ENCODE data around the gene FSD1L.
A peak's percentile ranks its signal among the peaks of the same experiment; 100 is the strongest.

Gene FSD1L

DNA sequence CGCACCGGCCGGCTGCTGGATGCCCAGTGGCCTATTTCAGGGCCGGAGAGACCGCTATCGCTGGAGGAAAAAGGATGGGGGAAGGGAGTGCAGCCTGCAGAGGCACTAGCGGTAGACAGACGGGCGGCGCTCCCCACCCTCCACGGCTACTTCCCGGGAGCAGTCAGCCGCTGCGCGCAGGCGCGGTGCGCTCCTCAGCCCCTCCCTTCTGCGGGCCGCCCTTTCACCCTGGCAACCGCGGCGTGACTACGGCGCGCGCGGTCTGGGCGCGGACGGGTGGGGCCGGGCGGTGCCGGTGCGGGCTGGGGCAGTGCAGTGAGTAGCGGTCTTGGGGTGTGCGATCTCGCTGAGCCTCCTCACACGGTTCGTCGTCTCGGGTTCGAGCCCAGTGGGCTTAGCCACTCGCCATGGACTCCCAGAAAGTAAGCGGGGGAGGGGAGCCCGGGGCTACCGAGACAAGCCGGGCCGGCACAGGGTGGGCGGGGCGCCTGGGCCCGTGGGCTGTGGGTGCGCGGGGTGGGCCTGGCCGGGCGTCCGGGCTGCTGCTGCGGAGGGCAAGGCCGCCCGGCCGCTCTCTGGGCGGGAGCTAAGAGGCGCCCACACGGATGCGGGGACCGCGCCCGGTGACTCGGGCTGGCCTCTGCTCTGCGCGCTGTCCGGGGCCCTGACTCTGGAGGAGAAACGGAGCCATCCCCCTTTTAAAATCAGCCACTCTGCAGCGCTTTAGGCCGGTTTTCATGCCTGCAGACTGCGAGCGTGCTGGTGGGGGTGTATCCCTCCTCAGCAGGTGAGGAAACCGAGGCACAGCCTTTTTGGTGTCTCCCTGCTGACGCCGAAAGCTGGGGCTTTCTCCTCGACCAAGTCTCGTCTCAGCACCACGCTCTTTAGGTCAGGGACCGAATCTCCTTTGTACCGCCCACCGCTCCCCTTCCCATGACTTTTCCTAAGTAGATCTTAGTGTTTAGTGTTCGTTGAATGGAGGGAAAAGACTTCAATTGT, at the start of gene FSD1L:
TSS of gene FSD1L (plus strand) at position 221 of the 999 bp plus-strand sequence. CDS start at position 408, 187 bp downstream.
- DNase-seq (ENCODE audit: extremely low read depth, low read depth), result peak; percentile 64
- peak within 1 kb of the TSS; percentile 73 for H3K4me3 ChIP-seq (replicated peaks; ENCODE audit: low read depth, low read length)
- TF ChIP-seq CTCF (IDR thresholded peaks at IDR 0.05; ENCODE audit: low read depth, low read length, missing control alignments), result no peak

DNA sequence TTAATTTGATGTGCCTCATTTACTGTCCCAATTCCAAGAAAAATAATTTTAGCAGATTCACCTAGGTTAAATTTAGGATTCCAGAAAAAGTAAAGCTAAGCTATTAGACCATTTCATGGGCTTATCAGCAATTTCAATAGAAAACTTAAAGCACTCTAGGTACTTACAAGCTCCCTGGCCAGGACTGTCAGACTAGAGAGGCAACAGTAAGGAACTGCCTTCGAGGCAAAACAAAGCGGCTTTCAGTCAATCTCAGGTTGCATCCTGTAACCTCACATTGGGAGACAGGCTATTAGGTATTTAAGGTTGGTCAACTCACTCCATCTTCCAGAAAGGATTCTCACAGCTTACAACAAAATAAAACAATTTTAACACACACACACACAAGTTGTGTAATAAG, 48.7 kb upstream of the FSD1L start:
- no peak for DNase-seq (ENCODE audit: extremely low read depth, low read depth)
- H3K4me3 ChIP-seq (replicated peaks; ENCODE audit: low read depth, low read length), result no peak overlapping the region
- no peak for TF ChIP-seq CTCF (IDR thresholded peaks at IDR 0.05; ENCODE audit: low read depth, low read length, missing control alignments)

DNA sequence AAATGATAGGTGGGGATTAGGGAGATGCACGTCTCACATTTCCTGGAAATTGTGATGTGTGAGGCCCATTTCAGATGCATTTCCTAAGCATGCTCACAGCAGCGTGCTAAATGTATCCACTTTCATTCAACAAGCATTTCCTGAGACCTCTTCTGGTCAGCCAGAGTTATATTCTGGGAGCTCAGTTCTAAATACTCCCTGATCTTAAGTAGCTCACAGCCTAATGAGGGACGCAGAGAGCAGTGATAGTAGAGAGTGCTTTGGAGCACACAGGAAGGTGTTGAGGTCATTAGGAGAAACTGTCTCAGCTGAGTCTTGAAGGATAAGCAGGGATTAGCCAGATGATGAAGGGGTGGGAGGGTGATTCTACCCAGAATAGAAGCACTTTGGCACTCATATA, 46.2 kb upstream of the FSD1L start:
- DNase-seq (ENCODE audit: extremely low read depth, low read depth), result no peak

DNA sequence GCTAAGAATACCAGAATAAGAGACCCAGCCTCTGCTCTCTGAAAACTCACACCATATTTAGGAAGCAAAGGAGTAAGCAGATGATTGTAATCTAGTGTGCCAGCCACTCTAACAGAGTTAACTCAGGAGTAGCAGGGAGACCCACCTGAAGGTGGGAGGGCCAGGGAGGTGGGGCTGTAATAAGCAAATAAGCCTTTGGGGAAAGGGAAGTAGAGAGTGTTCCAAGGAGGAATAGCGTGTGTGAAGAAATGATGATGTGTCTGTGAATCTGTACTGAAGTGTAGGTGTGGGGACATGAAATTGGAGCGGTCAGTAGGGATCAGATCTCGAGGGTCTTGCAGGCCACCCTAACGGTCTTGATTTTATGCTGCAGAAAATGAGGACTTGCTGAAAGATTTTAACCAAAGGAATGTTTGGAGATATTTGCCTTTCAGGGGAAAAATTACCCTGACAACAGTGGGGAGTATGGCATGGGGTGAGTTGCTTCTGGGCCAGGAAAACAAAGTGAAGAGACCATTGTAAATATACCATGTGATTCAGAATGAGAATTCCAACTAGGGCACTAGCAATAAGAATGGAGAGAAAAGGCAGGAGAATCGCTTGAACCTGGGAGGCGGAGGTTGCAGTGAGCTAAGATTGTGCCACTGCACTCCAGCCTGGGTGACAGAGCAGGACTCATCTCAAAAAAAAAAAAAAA, 44.1 kb upstream of the FSD1L start:
- H3K4me3 ChIP-seq (replicated peaks; ENCODE audit: low read depth, low read length), result no peak overlapping the region
- no peak for TF ChIP-seq CTCF (IDR thresholded peaks at IDR 0.05; ENCODE audit: low read depth, low read length, missing control alignments)

More for the DNA sequence above, 46.2 kb upstream of the FSD1L start:
- H3K4me3 ChIP-seq (replicated peaks; ENCODE audit: low read depth, low read length), result no peak overlapping the region
- peak; percentile 5 for TF ChIP-seq CTCF (IDR thresholded peaks at IDR 0.05; ENCODE audit: low read depth, low read length, missing control alignments)

DNA sequence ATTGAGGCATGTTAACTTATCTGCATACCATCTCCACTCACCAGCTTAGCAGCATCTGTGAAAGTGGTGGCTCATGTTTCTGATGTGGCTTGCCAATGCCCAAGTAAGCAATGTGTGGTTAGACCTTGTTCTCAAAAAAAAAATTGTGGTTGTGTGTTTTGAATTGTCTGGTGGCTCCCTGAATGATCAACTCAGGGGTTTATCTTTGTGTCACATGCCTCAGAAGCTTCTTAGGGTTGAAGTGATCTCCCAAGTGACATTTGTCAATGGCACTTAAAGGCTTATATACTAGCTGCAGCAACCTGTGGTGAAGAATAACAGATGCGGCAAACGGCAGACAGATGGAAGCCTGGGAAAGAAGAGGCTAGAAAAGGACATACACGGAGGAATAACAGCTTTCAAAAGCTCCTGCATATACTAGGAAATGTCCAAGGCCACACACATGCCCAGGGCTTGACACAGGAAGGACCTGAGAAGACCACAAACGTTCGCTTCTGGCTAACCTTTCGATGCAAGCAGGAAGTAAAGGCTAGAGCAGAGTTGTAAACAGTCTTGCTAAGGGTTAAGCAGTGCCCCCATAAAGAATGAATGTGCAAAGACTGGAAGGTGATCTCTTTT, 42.2 kb upstream of the FSD1L start:
- no peak for TF ChIP-seq CTCF (IDR thresholded peaks at IDR 0.05; ENCODE audit: low read depth, low read length, missing control alignments)
- no peak overlapping the region for H3K4me3 ChIP-seq (replicated peaks; ENCODE audit: low read depth, low read length)
- no peak for DNase-seq (ENCODE audit: extremely low read depth, low read depth)

More for the DNA sequence above, 44.1 kb upstream of the FSD1L start:
- no peak for DNase-seq (ENCODE audit: extremely low read depth, low read depth)

- DNase-seq (ENCODE audit: extremely low read depth, low read depth), result no peak
Observed at GRCh38 chr9:105406369-105406768, 41.5 kb upstream of the FSD1L start.

More at GRCh38 chr9:105406369-105406768, 41.5 kb upstream of the FSD1L start:
- TF ChIP-seq CTCF (IDR thresholded peaks at IDR 0.05; ENCODE audit: low read depth, low read length, missing control alignments), result no peak
- H3K4me3 ChIP-seq (replicated peaks; ENCODE audit: low read depth, low read length), result no peak overlapping the region
